Spleen (tissue), 11 donors: ENCODE results near the gene XYLT1. TPM values are rescaled to one million over a fixed set of nuclear protein-coding genes. Genes with fewer than 3 reads are reported as not detected.

Experiments used
- DNase-seq: peaks from one replicate; pipeline ENCODE4 v3.0.0-alpha.2; 2020
- H3K27ac ChIP-seq, 8 donors: fragments of 200-600 bp; sonication (generic) in 7 of 8; 1 replicate in 4 of 8; 2 replicates in 4 of 8; pipeline versions ENCODE4 v1.5.0 to v1.8.0; 2016 to 2021; ENCODE audit warnings: inconsistent platforms in 4 of 8, mild to moderate bottlenecking in 4 of 8, moderate library complexity in 1 of 8
- H3K27me3 ChIP-seq, 7 donors: fragments of 200-600 bp; sonication (generic) in 6 of 7; replicated peaks in 1 of 7; 1 replicate in 4 of 7; 2 replicates in 3 of 7; pipeline versions ENCODE4 v1.5.0 to v1.8.0; 2016 to 2021; ENCODE audit warnings: inconsistent platforms in 3 of 7, mild to moderate bottlenecking in 1 of 7
- H3K36me3 ChIP-seq, 6 donors: fragments of 200-600 bp; sonication (generic) in 5 of 6; 1 replicate in 4 of 6; 2 replicates in 2 of 6; pipeline versions ENCODE4 v1.5.0 to v1.8.0; 2016 to 2021; ENCODE audit warnings: inconsistent platforms in 2 of 6
- H3K4me1 ChIP-seq, 6 donors: fragments of 200-600 bp; sonication (generic) in 5 of 6; 1 replicate in 3 of 6; 2 replicates in 3 of 6; pipeline versions ENCODE4 v1.5.0 to v1.8.0; 2016 to 2021; ENCODE audit warnings: inconsistent platforms in 3 of 6
- H3K4me3 ChIP-seq, 8 donors: fragments of 200-600 bp; sonication (generic) in 7 of 8; 1 replicate in 4 of 8; 2 replicates in 4 of 8; pipeline versions ENCODE4 v1.5.0 to v1.8.0; 2016 to 2021; ENCODE audit warnings: inconsistent platforms in 4 of 8, mild to moderate bottlenecking in 4 of 8, moderate library complexity in 2 of 8
- H3K9me3 ChIP-seq, 8 donors: fragments of 200-600 bp; sonication (generic) in 7 of 8; 1 replicate in 4 of 8; 2 replicates in 4 of 8; pipeline versions ENCODE4 v1.5.0 to v1.8.0; 2016 to 2021; ENCODE audit warnings: inconsistent platforms in 4 of 8
- CTCF ChIP-seq, 11 experiments: fragments of 200-600 bp in 7 of 11; fragments of 450-650 bp in 4 of 11; sonication (generic) in 4 of 11; IDR thresholded peaks in 8 of 11; conservative IDR thresholded peaks in 3 of 11; 1 replicate in 7 of 11; 2 replicates in 4 of 11; pipeline versions ENCODE4 v1.4.0 to v1.8.0; 2016 to 2021; ENCODE audit warnings: antibody characterized with exemption in 11 of 11, inconsistent platforms in 4 of 11, mild to moderate bottlenecking in 1 of 11
- POLR2A ChIP-seq, 3 donors: fragments of 450-650 bp; IDR thresholded peaks; one replicate each; pipeline ENCODE4 v1.5.1; 2017; ENCODE audit warnings: antibody characterized with exemption in 3 of 3, mild to moderate bottlenecking in 1 of 3
- POLR2AphosphoS5 ChIP-seq, 3 donors: sonication (generic); formaldehyde crosslinking; IDR thresholded peaks; one replicate each; pipeline ENCODE4 v1.5.1; 2017; ENCODE audit warnings: antibody characterized with exemption in 3 of 3
- WGBS, 5 donors: extraction: QIAGEN DNeasy Blood & Tissue Kit in 3 of 5; methylation state at CpG; one replicate each; pipeline versions ENCODE4 v1.1.5 to v1.1.7; 2013 to 2018; 5-methylcytosine and 5-hydroxymethylcytosine counted together
- intact Hi-C: fragments of 100-400 bp; cut with DNase I; formaldehyde crosslinking; loops from one replicate; pipeline ENCODE4 v1.15.0; 2023; ENCODE audit warnings: low total_unique reads
- polyA plus RNA-seq, 3 donors: library from polyadenylated mRNA; stranded (reverse); fragments of 200-250 nt; gene quantifications; one replicate each; pipeline ENCODE4 v1.2.1, GENCODE V29; 2013
- total RNA-seq, 7 donors: library from RNA; depleted of rRNA in 3 of 7; stranded (reverse); fragments of >200 nt in 3 of 7; fragmentation: NEBNext Ultra II Directional in 4 of 7; extraction: Animal tissue kit (Norgen Biotek cat#: 25700) in 4 of 7; gene quantifications; one replicate each; pipeline versions ENCODE4 v1.1.0 to v1.2.1, GENCODE V29; 2016 to 2021
- donor health status: healthy with polysubstance abuse.
- donor health status: DM: no; HTN: no; CAD: no; lungs with moderate emphysema.
- donor health status: DM: no; HTN: no; CAD: no.
- donor health status: Bipolar disorder and iron deficiency.
- donor health status: healthy.
- donor health status: DM: no; HTN: no; CAD: no.
- donor health status: DM: yes; HTN: yes; CAD: no.

The XYLT1 gene
- total and polyA plus RNA-seq, 10 donors: 2.1 to 40.7 (median 23.5) TPM

GRCh38 chr16:17128791-17129190 is 342.0 kb downstream of the XYLT1 start:
- no peak for DNase-seq
- 87 to 98% (median 94%) methylated on average over 6 of the region's 6 CpGs for WGBS, 5 donors
- Histone ChIP-seq H3K36me3 (peaks cover 0 to 91% (median 32%) of the 10 kb centered on the region in 6 donors), H3K4me1 (peaks cover 0 to 19% (median 7%) of the 10 kb centered on the region in 6 donors), H3K27ac (no peak overlapping the region), H3K27me3 (no peaks in the 10 kb centered on the region), H3K4me3 (no peak overlapping the region), H3K9me3 (peaks cover 0 to 9% (median 2%) of the 10 kb centered on the region in 8 donors)
- TF ChIP-seq POLR2AphosphoS5 (IDR thresholded peaks at IDR 0.05) (no peak), CTCF (IDR thresholded peaks at IDR 0.05 in 8 of 11, conservative IDR thresholded peaks at IDR 0.05 in 3 of 11) (no peak), POLR2A (IDR thresholded peaks at IDR 0.05) (no peak)
- intact Hi-C loops: no loop called here

- H3K4me3 ChIP-seq: no peak overlapping the region
- H3K27me3 ChIP-seq: no peaks in the 10 kb centered on the region
- no peak for TF ChIP-seq CTCF (IDR thresholded peaks at IDR 0.05 in 8 of 11, conservative IDR thresholded peaks at IDR 0.05 in 3 of 11)
- no peak for TF ChIP-seq POLR2A (IDR thresholded peaks at IDR 0.05)
- no peak for TF ChIP-seq POLR2AphosphoS5 (IDR thresholded peaks at IDR 0.05)
- intact Hi-C loops: no loop called here
- peaks cover 0 to 9% (median 6%) of the 10 kb centered on the region in 6 donors for H3K4me1 ChIP-seq
- peaks cover 0 to 68% (median 26%) of the 10 kb centered on the region in 6 donors for H3K36me3 ChIP-seq
- WGBS, 5 donors: 56 to 67% (median 63%) methylated on average over 3 of the region's 3 CpGs
- peaks cover 0 to 10% (median 3%) of the 10 kb centered on the region in 8 donors for H3K9me3 ChIP-seq
- no peak for DNase-seq
- no peak overlapping the region for H3K27ac ChIP-seq
Measured at GRCh38 chr16:17126156-17126555, 344.6 kb downstream of the XYLT1 start.

GRCh38 chr16:17125671-17126070 is 345.1 kb downstream of the XYLT1 start:
- intact Hi-C loops: no loop called here
- TF ChIP-seq POLR2AphosphoS5 (IDR thresholded peaks at IDR 0.05): no peak
- no peak for TF ChIP-seq CTCF (IDR thresholded peaks at IDR 0.05 in 8 of 11, conservative IDR thresholded peaks at IDR 0.05 in 3 of 11)
- TF ChIP-seq POLR2A (IDR thresholded peaks at IDR 0.05): no peak
- Histone ChIP-seq H3K4me3 (no peak overlapping the region), H3K27ac (no peak overlapping the region), H3K27me3 (no peaks in the 10 kb centered on the region), H3K9me3 (peaks cover 0 to 10% (median 3%) of the 10 kb centered on the region in 8 donors), H3K36me3 (peaks cover 0 to 69% (median 26%) of the 10 kb centered on the region in 6 donors), H3K4me1 (peaks cover 0 to 4% (median 1%) of the 10 kb centered on the region in 6 donors)
- DNase-seq: no peak

- H3K9me3 ChIP-seq: no peaks in the 10 kb centered on the region
- no peaks in the 10 kb centered on the region for H3K4me1 ChIP-seq
- H3K27me3 ChIP-seq: no peaks in the 10 kb centered on the region
- no peak for TF ChIP-seq POLR2AphosphoS5 (IDR thresholded peaks at IDR 0.05)
- TF ChIP-seq POLR2A (IDR thresholded peaks at IDR 0.05): no peak
- TF ChIP-seq CTCF (IDR thresholded peaks at IDR 0.05 in 8 of 11, conservative IDR thresholded peaks at IDR 0.05 in 3 of 11): no peak
- H3K27ac ChIP-seq: no peak overlapping the region
- intact Hi-C loops: no loop called here
- DNase-seq: no peak
- H3K36me3 ChIP-seq: peaks cover 0 to 67% (median 9%) of the 10 kb centered on the region in 6 donors
- H3K4me3 ChIP-seq: no peak overlapping the region
- WGBS, 5 donors: 79 to 92% (median 88%) methylated on average over 5 of the region's 5 CpGs
Measured at GRCh38 chr16:17117906-17118577, 352.7 kb downstream of the XYLT1 start.
